Stomach (tissue), 9 donors: ENCODE data around the gene PTPRK. TPM values are rescaled to one million over a fixed set of nuclear protein-coding genes. Genes with fewer than 3 reads are reported as not detected.
A peak's percentile ranks its signal among the peaks of the same experiment; 100 is the strongest.

Source experiments
- DNase-seq, 2 donors: peaks; one replicate each; pipeline versions ENCODE4 v3.0.0 to v3.0.0-alpha.2; 2013 to 2019
- H3K27ac ChIP-seq, 5 donors: fragments of 200-600 bp in 4 of 5; sonication (generic) in 4 of 5; one replicate each; pipeline ENCODE4 v1.5.1; 2013 to 2019; ENCODE audit warnings: mild to moderate bottlenecking in 1 of 5, moderate library complexity in 1 of 5
- H3K27me3 ChIP-seq, 3 donors: fragments of 200-600 bp; sonication (generic); one replicate each; pipeline ENCODE4 v1.5.1; 2017 to 2019; ENCODE audit warnings: mixed run types in 1 of 3
- H3K36me3 ChIP-seq, 4 donors: fragments of 200-600 bp; sonication (generic); 1 replicate in 3 of 4; 2 replicates in 1 of 4; pipeline ENCODE4 v1.5.1; 2016 to 2019
- H3K4me1 ChIP-seq, 4 donors: fragments of 200-600 bp; sonication (generic); one replicate each; pipeline ENCODE4 v1.5.1; 2016 to 2019
- H3K4me3 ChIP-seq, 4 donors: fragments of 200-600 bp; sonication (generic) in 3 of 4; one replicate each; pipeline ENCODE4 v1.5.1; 2016 to 2019; ENCODE audit warnings: mild to moderate bottlenecking in 1 of 4
- H3K9me3 ChIP-seq, 4 donors: fragments of 200-600 bp; sonication (generic); one replicate each; pipeline ENCODE4 v1.5.1; 2016 to 2019
- EP300 ChIP-seq: sonication (generic); formaldehyde crosslinking; IDR thresholded peaks from one replicate; pipeline ENCODE4 v1.6.1; 2017; ENCODE audit warnings: antibody characterized with exemption
- POLR2A ChIP-seq, 4 donors: fragments of 450-650 bp; IDR thresholded peaks; one replicate each; pipeline ENCODE4 v1.6.1; 2016; ENCODE audit warnings: antibody characterized with exemption in 4 of 4, control low read depth in 2 of 4, mild to moderate bottlenecking in 1 of 4, moderate library complexity in 1 of 4
- POLR2AphosphoS5 ChIP-seq, 3 donors: sonication (generic); formaldehyde crosslinking; IDR thresholded peaks; one replicate each; pipeline ENCODE4 v1.6.1; 2016; ENCODE audit warnings: antibody characterized with exemption in 3 of 3
- WGBS, 5 donors: extraction: QIAGEN DNeasy Blood & Tissue Kit in 3 of 5; methylation state at CpG; one replicate each; pipeline versions ENCODE4 v1.1.5 to v1.1.7; 2013 to 2018; 5-methylcytosine and 5-hydroxymethylcytosine counted together
- intact Hi-C: fragments of 100-400 bp; cut with DNase I; formaldehyde crosslinking; loops from one replicate; pipeline ENCODE4 v1.15.1; 2023; ENCODE audit warnings: low total_unique reads
- polyA plus RNA-seq, 3 donors: library from polyadenylated mRNA; stranded (reverse); fragments of 200-250 nt; gene quantifications; one replicate each; pipeline ENCODE4 v1.2.3, GENCODE V29; 2013
- total RNA-seq, 5 donors: library from RNA; depleted of rRNA; stranded (reverse); fragments of >200 nt; gene quantifications; one replicate each; pipeline versions ENCODE4 v1.1.0 to v1.2.3, GENCODE V29; 2014 to 2016
- TF ChIP-seq, protein P1 (sequence below), 7 experiments: fragments of 450-650 bp in 4 of 7; fragments of 200-600 bp in 3 of 7; sonication (generic) in 3 of 7; IDR thresholded peaks; one replicate each; pipeline ENCODE4 v1.5.1; 2016 to 2019; ENCODE audit warnings: antibody characterized with exemption in 7 of 7, control low read depth in 2 of 7, mild to moderate bottlenecking in 1 of 7
- donor health status: healthy with polysubstance abuse.
- donor health status: Bipolar disorder and iron deficiency.
- donor health status: healthy.

PTPRK gene
- total and polyA plus RNA-seq, 8 donors = 7.0 to 644 (median 114) TPM

- no peak for DNase-seq
- H3K4me3 ChIP-seq = no peak overlapping the region
- H3K9me3 ChIP-seq = no peaks in the 10 kb centered on the region
- WGBS, 5 donors = 21 to 51% (median 36%) methylated on average over 2 of the region's 2 CpGs
- no peaks in the 10 kb centered on the region for H3K36me3 ChIP-seq
- H3K27ac ChIP-seq = peak overlapping the region in 4 of 5 donors; percentile 48 to 84 (median 76)
- no peaks in the 10 kb centered on the region for H3K27me3 ChIP-seq
- intact Hi-C loops = no loop called here
- TF ChIP-seq POLR2A (IDR thresholded peaks at IDR 0.05) = no peak
- TF ChIP-seq, protein P1, sequence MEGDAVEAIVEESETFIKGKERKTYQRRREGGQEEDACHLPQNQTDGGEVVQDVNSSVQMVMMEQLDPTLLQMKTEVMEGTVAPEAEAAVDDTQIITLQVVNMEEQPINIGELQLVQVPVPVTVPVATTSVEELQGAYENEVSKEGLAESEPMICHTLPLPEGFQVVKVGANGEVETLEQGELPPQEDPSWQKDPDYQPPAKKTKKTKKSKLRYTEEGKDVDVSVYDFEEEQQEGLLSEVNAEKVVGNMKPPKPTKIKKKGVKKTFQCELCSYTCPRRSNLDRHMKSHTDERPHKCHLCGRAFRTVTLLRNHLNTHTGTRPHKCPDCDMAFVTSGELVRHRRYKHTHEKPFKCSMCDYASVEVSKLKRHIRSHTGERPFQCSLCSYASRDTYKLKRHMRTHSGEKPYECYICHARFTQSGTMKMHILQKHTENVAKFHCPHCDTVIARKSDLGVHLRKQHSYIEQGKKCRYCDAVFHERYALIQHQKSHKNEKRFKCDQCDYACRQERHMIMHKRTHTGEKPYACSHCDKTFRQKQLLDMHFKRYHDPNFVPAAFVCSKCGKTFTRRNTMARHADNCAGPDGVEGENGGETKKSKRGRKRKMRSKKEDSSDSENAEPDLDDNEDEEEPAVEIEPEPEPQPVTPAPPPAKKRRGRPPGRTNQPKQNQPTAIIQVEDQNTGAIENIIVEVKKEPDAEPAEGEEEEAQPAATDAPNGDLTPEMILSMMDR (IDR thresholded peaks at IDR 0.05) = no peak
- TF ChIP-seq EP300 = no peak
- TF ChIP-seq POLR2AphosphoS5 (IDR thresholded peaks at IDR 0.05) = no peak
- H3K4me1 ChIP-seq = peaks cover 31 to 99% (median 73%) of the 10 kb centered on the region in 4 donors
These were observed 8.1 kb downstream of the PTPRK start for GRCh38 chr6:128512296-128512695.

- H3K36me3 ChIP-seq = no peaks in the 10 kb centered on the region
- peaks cover 32 to 99% (median 72%) of the 10 kb centered on the region in 4 donors for H3K4me1 ChIP-seq
- H3K9me3 ChIP-seq = no peaks in the 10 kb centered on the region
- 22 to 52% (median 29%) methylated on average over 5 of the region's 5 CpGs for whole genome bisulfite sequencing, 5 donors
- peak in 1 of 2 donors; percentile 73 for DNase-seq
- TF ChIP-seq POLR2A (IDR thresholded peaks at IDR 0.05) (no peak), EP300 (no peak), POLR2AphosphoS5 (IDR thresholded peaks at IDR 0.05) (peak in 1 of 3 donors; percentile 73)
- intact Hi-C loops = no loop called here
- H3K4me3 ChIP-seq = no peak overlapping the region
- H3K27ac ChIP-seq = peak overlapping the region; percentile 48 to 86 (median 79)
- no peaks in the 10 kb centered on the region for H3K27me3 ChIP-seq
These were observed 8.9 kb downstream of the PTPRK start for GRCh38 chr6:128511506-128511905.

DNA sequence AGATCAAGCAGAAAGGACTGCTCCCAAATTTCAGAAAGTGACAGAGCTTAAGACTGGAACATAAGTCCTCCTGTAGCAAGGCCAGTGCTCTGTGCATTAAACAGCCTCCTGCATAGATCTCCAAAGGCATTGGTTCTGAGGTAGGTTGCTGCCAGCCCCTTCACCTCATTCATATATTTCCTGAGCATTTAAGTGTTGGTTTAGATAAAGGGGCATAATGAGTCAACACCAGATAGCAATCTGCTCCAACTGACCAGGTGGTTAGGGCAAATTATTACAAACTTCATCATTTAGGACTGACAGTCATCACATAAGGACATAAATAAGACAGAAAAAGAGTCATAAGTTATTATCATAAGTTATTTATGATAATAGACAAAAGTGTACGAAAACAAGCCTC, 10.7 kb downstream of the PTPRK start:
- Histone ChIP-seq H3K9me3 (no peaks in the 10 kb centered on the region), H3K36me3 (no peaks in the 10 kb centered on the region), H3K4me1 (peaks cover 39 to 99% (median 74%) of the 10 kb centered on the region in 4 donors), H3K27me3 (no peaks in the 10 kb centered on the region), H3K4me3 (no peak overlapping the region), H3K27ac (peak overlapping the region; percentile 17 to 84 (median 46))
- intact Hi-C loops = no loop called here
- DNase-seq = no peak
- WGBS, 5 donors = 65 to 76% (median 73%) methylated on average over 1 of the region's 1 CpG
- TF ChIP-seq POLR2A (IDR thresholded peaks at IDR 0.05) = no peak
- TF ChIP-seq EP300 = no peak
- no peak for TF ChIP-seq POLR2AphosphoS5 (IDR thresholded peaks at IDR 0.05)
- TF ChIP-seq, protein P1 (IDR thresholded peaks at IDR 0.05) = no peak

DNA sequence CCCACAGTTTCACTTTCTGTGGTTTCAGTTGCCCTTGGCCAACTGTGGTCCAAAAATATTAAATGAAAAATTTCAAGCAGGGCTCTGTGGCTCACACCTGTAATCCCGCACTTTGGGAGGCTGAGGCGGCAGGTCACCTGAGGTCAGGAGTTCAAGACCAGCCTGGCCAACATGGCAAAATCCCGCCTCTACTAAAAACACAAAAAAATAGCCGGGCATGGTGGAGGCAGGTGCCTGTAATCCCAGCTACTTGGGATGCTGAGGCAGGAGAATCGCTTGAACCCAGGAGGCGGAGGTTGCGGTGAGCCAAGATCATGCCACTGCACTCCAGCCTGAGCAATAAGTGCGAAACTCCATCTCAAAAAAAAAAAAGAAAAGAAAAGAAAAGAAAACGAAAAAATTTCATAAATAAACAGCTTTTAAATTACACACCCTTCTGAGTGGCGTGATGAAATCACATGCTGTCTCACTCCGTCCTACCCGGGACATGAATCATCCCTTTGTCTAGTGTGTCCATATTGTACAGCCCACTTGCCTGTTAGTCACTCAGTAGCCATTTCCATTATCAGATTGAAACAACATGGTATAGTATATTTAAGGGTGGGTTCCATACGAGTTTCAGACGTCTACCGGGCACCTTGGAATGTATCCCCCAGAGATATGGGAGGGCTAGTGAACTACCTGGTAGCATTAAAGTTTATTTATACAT, 11.7 kb downstream of the PTPRK start:
- no peaks in the 10 kb centered on the region for H3K27me3 ChIP-seq
- no peak overlapping the region for H3K4me3 ChIP-seq
- no peak for DNase-seq
- peak overlapping the region in 3 of 5 donors; percentile 54 to 84 (median 69) for H3K27ac ChIP-seq
- H3K9me3 ChIP-seq = no peaks in the 10 kb centered on the region
- no peaks in the 10 kb centered on the region for H3K36me3 ChIP-seq
- WGBS, 5 donors = 74 to 81% (median 76%) methylated on average over 15 of the region's 15 CpGs
- H3K4me1 ChIP-seq = peaks cover 47 to 99% (median 75%) of the 10 kb centered on the region in 4 donors
- intact Hi-C loops = no loop called here
- TF ChIP-seq POLR2AphosphoS5 (IDR thresholded peaks at IDR 0.05) (peak in 1 of 3 donors; percentile 60), POLR2A (IDR thresholded peaks at IDR 0.05) (no peak)

DNA sequence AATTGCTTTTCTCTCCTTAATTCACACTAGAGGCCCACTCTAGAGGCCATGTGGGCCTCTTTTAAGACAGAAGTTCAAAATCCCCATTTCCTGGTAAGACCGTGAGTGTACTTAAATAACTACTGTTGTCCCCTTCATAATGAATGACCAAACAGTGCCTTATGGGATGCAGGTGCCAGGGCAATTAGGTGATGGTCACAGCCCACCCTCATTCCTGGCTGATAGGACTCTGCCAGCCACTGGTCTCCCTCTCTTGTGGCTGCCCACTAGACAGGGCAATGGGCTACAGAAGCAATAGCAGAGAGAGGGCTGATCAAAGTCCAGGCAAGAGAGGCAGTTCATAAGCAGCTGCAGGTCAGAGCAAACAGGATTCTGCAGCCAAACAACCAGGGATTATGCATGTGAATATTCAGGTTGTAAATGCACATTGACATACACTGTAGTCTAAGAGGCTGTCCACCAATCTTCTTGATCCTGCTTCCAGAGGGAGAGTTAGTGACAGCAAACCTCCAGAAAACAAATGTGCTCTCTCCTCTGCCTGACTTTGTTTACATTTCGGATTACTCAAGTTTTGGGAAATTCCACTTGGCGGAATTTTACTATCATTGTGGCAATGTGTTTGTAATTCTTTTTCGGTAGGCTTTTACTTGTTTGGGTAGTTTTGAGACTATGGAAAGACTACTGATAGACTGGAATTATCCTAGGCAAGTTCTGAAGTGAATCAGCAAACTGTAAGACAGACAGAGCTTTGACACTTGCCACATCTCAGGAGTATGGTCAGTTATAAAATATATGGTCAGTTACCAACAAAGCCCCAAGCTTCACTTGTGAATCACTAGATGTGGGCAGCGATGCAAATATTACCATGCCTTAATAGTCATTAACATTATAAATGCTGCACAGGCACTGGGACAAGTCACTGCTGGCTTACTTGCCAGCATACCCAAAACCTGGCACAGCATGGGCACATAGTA, 12.8 kb downstream of the PTPRK start:
- Histone ChIP-seq H3K9me3 (no peaks in the 10 kb centered on the region), H3K36me3 (no peaks in the 10 kb centered on the region), H3K27me3 (no peaks in the 10 kb centered on the region), H3K4me1 (peaks cover 52 to 100% (median 76%) of the 10 kb centered on the region in 4 donors), H3K27ac (peak overlapping the region; percentile 54 to 84 (median 58)), H3K4me3 (no peak overlapping the region)
- DNase-seq = peak in 1 of 2 donors; percentile 57
- 38 to 47% (median 45%) methylated on average over 5 of the region's 5 CpGs for whole genome bisulfite sequencing, 5 donors
- TF ChIP-seq, protein P1 (IDR thresholded peaks at IDR 0.05) = no peak
- TF ChIP-seq POLR2A (IDR thresholded peaks at IDR 0.05) = no peak
- TF ChIP-seq POLR2AphosphoS5 (IDR thresholded peaks at IDR 0.05) = no peak
- no peak for TF ChIP-seq EP300
- intact Hi-C loops = no loop called here
